ENCODE data around the gene ST3GAL6.
"Not testable (repeated sequence)": the region's sequence is repeated elsewhere in the genome, so short reads cannot be mapped to it uniquely, and the experiment has no call there.

The ST3GAL6 gene

GRCh38 chr3:98805571-98805970 lies 42.4 kb downstream of the ST3GAL6 start:
- no peak for DNase-seq (ENCODE audit: low read depth)

GRCh38 chr3:98806521-98806920 lies 43.4 kb downstream of the ST3GAL6 start:
- DNase-seq (ENCODE audit: low read depth) = peak; percentile 29

GRCh38 chr3:98807011-98807410 lies 43.9 kb downstream of the ST3GAL6 start:
- peak; percentile 62 for DNase-seq (ENCODE audit: low read depth)

- peak; percentile 42 for DNase-seq (ENCODE audit: low read depth)
These were observed 44.4 kb downstream of the ST3GAL6 start for GRCh38 chr3:98807561-98807960.

GRCh38 chr3:98808071-98808470 lies 44.9 kb downstream of the ST3GAL6 start:
- DNase-seq (ENCODE audit: low read depth) = no peak

GRCh38 chr3:98809557-98809956 lies 46.4 kb downstream of the ST3GAL6 start:
- no peak for DNase-seq (ENCODE audit: low read depth)

- no peak for DNase-seq (ENCODE audit: low read depth)
These were observed 47.9 kb downstream of the ST3GAL6 start for GRCh38 chr3:98811048-98811447.

- peak; percentile 67 for DNase-seq (ENCODE audit: low read depth)
These were observed 49.8 kb downstream of the ST3GAL6 start for GRCh38 chr3:98812851-98813374.

GRCh38 chr3:98814817-98815420 lies 51.8 kb downstream of the ST3GAL6 start:
- DNase-seq (ENCODE audit: low read depth) = peak; percentile 76

GRCh38 chr3:98817547-98818041 lies 54.5 kb downstream of the ST3GAL6 start:
- DNase-seq (ENCODE audit: low read depth) = peak; percentile 74

GRCh38 chr3:98821063-98821462 lies 57.9 kb downstream of the ST3GAL6 start:
- DNase-seq (ENCODE audit: low read depth) = no peak

- peak; percentile 91 for DNase-seq (ENCODE audit: low read depth)
These were observed 60.7 kb downstream of the ST3GAL6 start for GRCh38 chr3:98823791-98824190.

- peak; percentile 28 for DNase-seq (ENCODE audit: low read depth)
These were observed 61.1 kb downstream of the ST3GAL6 start for GRCh38 chr3:98824256-98824655.

- no peak for DNase-seq (ENCODE audit: low read depth)
These were observed 63.0 kb downstream of the ST3GAL6 start for GRCh38 chr3:98826126-98826525.

- no peak for DNase-seq (ENCODE audit: low read depth)
These were observed 64.2 kb downstream of the ST3GAL6 start for GRCh38 chr3:98827221-98827920.

GRCh38 chr3:98829246-98829832 lies 66.2 kb downstream of the ST3GAL6 start:
- DNase-seq (ENCODE audit: low read depth) = peak; percentile 21

- DNase-seq (ENCODE audit: low read depth) = not testable (repeated sequence)
These were observed 67.9 kb downstream of the ST3GAL6 start for GRCh38 chr3:98831060-98831459.

- DNase-seq (ENCODE audit: low read depth) = no peak
These were observed 76.7 kb downstream of the ST3GAL6 start for GRCh38 chr3:98839846-98840245.

GRCh38 chr3:98843266-98843959 lies 80.3 kb downstream of the ST3GAL6 start:
- DNase-seq (ENCODE audit: low read depth) = no peak

All from ELR (cell line).